WTC11 (cell line): ENCODE measurements around the gene APOBEC2. TPM values are rescaled to one million over a fixed set of nuclear protein-coding genes. Genes with fewer than 3 reads are reported as not detected.

Experiments
- ATAC-seq: fragments of 200-7000 bp; cut with Tn5 transposase; 2 replicates; pipeline ENCODE4 v1.10.0; 2021; ENCODE audit warnings: mild to moderate bottlenecking, moderate library complexity
- CTCF ChIA-PET: fragments of 300-600 bp; sonication (Branson Sonifier 250); formaldehyde crosslinking; loops from one replicate; lab custom pipeline; 2021; ENCODE audit warnings: antibody characterized with exemption; lab: Charles Lee
- POLR2A ChIA-PET: fragments of 350-600 bp; sonication (Branson Sonifier 250); formaldehyde crosslinking; loops from one replicate; lab custom pipeline; 2021; ENCODE audit warnings: antibody characterized with exemption; lab: Charles Lee
- DNase-seq: peaks from one replicate; pipeline ENCODE4 v3.0.0; 2021; ENCODE audit warnings: low spot score
- H3K27ac Mint-ChIP-seq: 2 replicates; pipeline ENCODE4 v1.8.0; 2021; ENCODE audit warnings: mixed read lengths
- H3K27me3 Mint-ChIP-seq: 2 replicates; pipeline ENCODE4 v1.8.0; 2021; ENCODE audit warnings: low read depth, mild to moderate bottlenecking, moderate library complexity, mixed read lengths
- H3K36me3 Mint-ChIP-seq: 2 replicates; pipeline ENCODE4 v1.8.0; 2021; ENCODE audit warnings: mixed read lengths
- H3K4me1 Mint-ChIP-seq: 2 replicates; pipeline ENCODE4 v1.8.0; 2022; ENCODE audit warnings: mixed read lengths
- H3K4me3 Mint-ChIP-seq: 2 replicates; pipeline ENCODE4 v1.8.0; 2021; ENCODE audit warnings: mild to moderate bottlenecking, moderate library complexity, mixed read lengths
- H3K9me3 Mint-ChIP-seq: 2 replicates; pipeline ENCODE4 v1.8.0; 2021; ENCODE audit warnings: mixed read lengths
- AR ChIP-seq: fragments of 250-450 bp; sonication (Bioruptor Pico); IDR thresholded peaks from 2 replicates; pipeline ENCODE4 v1.9.0; 2021; ENCODE audit warnings: mild to moderate bottlenecking
- CTCF ChIP-seq: fragments of 200-600 bp; IDR thresholded peaks from 2 replicates; pipeline ENCODE4 v1.8.0; 2022; ENCODE audit warnings: antibody characterized with exemption
- HMGA2 ChIP-seq: fragments of 250-450 bp; sonication (Bioruptor Pico); IDR thresholded peaks from 2 replicates; pipeline ENCODE4 v1.4.0; 2021; ENCODE audit warnings: mild to moderate bottlenecking, moderate library complexity
- JAZF1 ChIP-seq: fragments of 250-450 bp; sonication (Bioruptor Pico); IDR thresholded peaks from 2 replicates; pipeline ENCODE4 v1.9.0; 2021; ENCODE audit warnings: moderate library complexity, mild to moderate bottlenecking, inconsistent platforms
- MXD4 ChIP-seq: fragments of 250-450 bp; sonication (Bioruptor Pico); IDR thresholded peaks from 2 replicates; pipeline ENCODE4 v1.8.0; 2021; ENCODE audit warnings: mild to moderate bottlenecking, moderate library complexity, borderline replicate concordance
- NR1H2 ChIP-seq: sonication (generic); formaldehyde crosslinking; IDR thresholded peaks from 2 replicates; pipeline ENCODE4 v1.9.0; 2021; ENCODE audit warnings: mild to moderate bottlenecking, moderate library complexity, missing genetic modification reagents
- NR2C2 ChIP-seq: sonication (generic); formaldehyde crosslinking; IDR thresholded peaks from 2 replicates; pipeline ENCODE4 v1.8.0; 2022; ENCODE audit warnings: mild to moderate bottlenecking, missing genetic modification reagents
- PRDM15 ChIP-seq: sonication (generic); formaldehyde crosslinking; IDR thresholded peaks from 2 replicates; pipeline ENCODE4 v1.8.0; 2022; ENCODE audit warnings: missing genetic modification reagents
- TP53 ChIP-seq: sonication (generic); formaldehyde crosslinking; IDR thresholded peaks from 2 replicates; pipeline ENCODE4 v1.8.1; 2023; ENCODE audit warnings: mild to moderate bottlenecking, missing genetic modification reagents
- ZNF396 ChIP-seq: fragments of 250-450 bp; sonication (Bioruptor Pico); IDR thresholded peaks from 2 replicates; pipeline ENCODE4 v1.8.0; 2021; ENCODE audit warnings: mild to moderate bottlenecking, moderate library complexity, borderline replicate concordance
- total RNA-seq: library from RNA; stranded (reverse); gene quantifications from 3 replicates; pipeline ENCODE4 v1.2.3, GENCODE V29; 2021
- TF ChIP-seq, protein P1 (sequence below): sonication (generic); formaldehyde crosslinking; IDR thresholded peaks from 2 replicates; pipeline ENCODE4 v1.8.0; 2022; ENCODE audit warnings: mild to moderate bottlenecking, missing genetic modification reagents
- TF ChIP-seq, protein P2 (sequence below): fragments of 250-450 bp; sonication (Bioruptor Pico); IDR thresholded peaks from 2 replicates; pipeline ENCODE4 v1.9.0; 2021; ENCODE audit warnings: moderate library complexity, mild to moderate bottlenecking, inconsistent platforms, borderline replicate concordance
- TF ChIP-seq, protein P3 (sequence below): sonication (generic); formaldehyde crosslinking; IDR thresholded peaks from 2 replicates; pipeline ENCODE4 v1.8.0; 2022; ENCODE audit warnings: mild to moderate bottlenecking, missing genetic modification reagents

Gene APOBEC2
- total RNA-seq, 1 experiment from 2014 or later = not detected

DNA sequence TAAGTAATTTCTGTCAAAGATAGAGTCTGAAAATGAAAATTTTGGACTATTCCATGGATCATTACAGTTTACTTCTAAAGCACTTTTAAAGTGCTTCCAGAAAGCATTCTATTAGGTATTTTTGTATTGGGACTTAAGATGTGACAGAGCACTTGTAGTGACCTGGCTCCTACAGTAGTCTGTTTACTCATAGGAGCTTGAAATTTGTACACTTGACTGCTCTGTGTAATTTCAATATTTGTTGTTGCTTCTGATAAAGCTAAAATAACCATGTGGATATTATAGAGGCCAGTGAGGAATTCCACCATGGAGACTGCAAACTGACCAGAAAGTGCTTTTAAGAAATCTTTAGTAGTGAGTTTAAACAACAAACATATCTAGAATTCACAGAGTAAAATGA is 30.1 kb downstream of the APOBEC2 start:
- no peak for TF ChIP-seq NR1H2 (CRISPR knock-in tag)
- no peaks in the 10 kb centered on the region for H3K27me3 Mint-ChIP-seq
- CTCF ChIA-PET = no interaction called here
- no peak for DNase-seq
- no peak overlapping the region for H3K27ac Mint-ChIP-seq
- H3K36me3 Mint-ChIP-seq = peaks cover 79% of the 10 kb centered on the region
- no peak for ATAC-seq
- POLR2A ChIA-PET = no interaction called here
- H3K4me3 Mint-ChIP-seq = no peak overlapping the region
- no peaks in the 10 kb centered on the region for H3K9me3 Mint-ChIP-seq
- H3K4me1 Mint-ChIP-seq = no peaks in the 10 kb centered on the region

GRCh38 chr6:41085182-41085581 is 32.2 kb downstream of the APOBEC2 start:
- Mint-ChIP-seq H3K27ac (no peak overlapping the region), H3K36me3 (peaks cover 74% of the 10 kb centered on the region), H3K27me3 (no peaks in the 10 kb centered on the region), H3K4me3 (no peak overlapping the region), H3K9me3 (no peaks in the 10 kb centered on the region), H3K4me1 (no peaks in the 10 kb centered on the region)
- ChIA-PET POLR2A (no interaction called here), CTCF (no interaction called here)
- TF ChIP-seq NR2C2 (CRISPR knock-in tag) (no peak), HMGA2 (CRISPR knock-in tag) (no peak), PRDM15 (CRISPR knock-in tag) (no peak), CTCF (no peak), TP53 (CRISPR knock-in tag) (no peak), MXD4 (CRISPR knock-in tag) (no peak), AR (CRISPR knock-in tag) (no peak), JAZF1 (CRISPR knock-in tag) (no peak), ZNF396 (no peak)
- TF ChIP-seq, protein P1, sequence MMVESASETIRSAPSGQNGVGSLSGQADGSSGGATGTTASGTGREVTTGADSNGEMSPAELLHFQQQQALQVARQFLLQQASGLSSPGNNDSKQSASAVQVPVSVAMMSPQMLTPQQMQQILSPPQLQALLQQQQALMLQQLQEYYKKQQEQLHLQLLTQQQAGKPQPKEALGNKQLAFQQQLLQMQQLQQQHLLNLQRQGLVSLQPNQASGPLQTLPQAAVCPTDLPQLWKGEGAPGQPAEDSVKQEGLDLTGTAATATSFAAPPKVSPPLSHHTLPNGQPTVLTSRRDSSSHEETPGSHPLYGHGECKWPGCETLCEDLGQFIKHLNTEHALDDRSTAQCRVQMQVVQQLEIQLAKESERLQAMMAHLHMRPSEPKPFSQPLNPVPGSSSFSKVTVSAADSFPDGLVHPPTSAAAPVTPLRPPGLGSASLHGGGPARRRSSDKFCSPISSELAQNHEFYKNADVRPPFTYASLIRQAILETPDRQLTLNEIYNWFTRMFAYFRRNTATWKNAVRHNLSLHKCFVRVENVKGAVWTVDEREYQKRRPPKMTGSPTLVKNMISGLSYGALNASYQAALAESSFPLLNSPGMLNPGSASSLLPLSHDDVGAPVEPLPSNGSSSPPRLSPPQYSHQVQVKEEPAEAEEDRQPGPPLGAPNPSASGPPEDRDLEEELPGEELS (CRISPR knock-in tag) = no peak
- TF ChIP-seq, protein P2, sequence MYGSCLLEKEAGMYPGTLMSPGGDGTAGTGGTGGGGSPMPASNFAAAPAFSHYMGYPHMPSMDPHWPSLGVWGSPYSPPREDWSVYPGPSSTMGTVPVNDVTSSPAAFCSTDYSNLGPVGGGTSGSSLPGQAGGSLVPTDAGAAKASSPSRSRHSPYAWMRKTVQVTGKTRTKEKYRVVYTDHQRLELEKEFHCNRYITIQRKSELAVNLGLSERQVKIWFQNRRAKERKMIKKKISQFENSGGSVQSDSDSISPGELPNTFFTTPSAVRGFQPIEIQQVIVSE = no peak
- TF ChIP-seq, protein P3, sequence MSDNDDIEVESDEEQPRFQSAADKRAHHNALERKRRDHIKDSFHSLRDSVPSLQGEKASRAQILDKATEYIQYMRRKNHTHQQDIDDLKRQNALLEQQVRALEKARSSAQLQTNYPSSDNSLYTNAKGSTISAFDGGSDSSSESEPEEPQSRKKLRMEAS (CRISPR knock-in tag) = no peak
- ATAC-seq (no peak), DNase-seq (no peak)
